ENCODE results near the gene RABGEF1.
"Not testable (repeated sequence)": the region's sequence is repeated elsewhere in the genome, so short reads cannot be mapped to it uniquely, and the experiment has no call there.

The RABGEF1 gene

DNA sequence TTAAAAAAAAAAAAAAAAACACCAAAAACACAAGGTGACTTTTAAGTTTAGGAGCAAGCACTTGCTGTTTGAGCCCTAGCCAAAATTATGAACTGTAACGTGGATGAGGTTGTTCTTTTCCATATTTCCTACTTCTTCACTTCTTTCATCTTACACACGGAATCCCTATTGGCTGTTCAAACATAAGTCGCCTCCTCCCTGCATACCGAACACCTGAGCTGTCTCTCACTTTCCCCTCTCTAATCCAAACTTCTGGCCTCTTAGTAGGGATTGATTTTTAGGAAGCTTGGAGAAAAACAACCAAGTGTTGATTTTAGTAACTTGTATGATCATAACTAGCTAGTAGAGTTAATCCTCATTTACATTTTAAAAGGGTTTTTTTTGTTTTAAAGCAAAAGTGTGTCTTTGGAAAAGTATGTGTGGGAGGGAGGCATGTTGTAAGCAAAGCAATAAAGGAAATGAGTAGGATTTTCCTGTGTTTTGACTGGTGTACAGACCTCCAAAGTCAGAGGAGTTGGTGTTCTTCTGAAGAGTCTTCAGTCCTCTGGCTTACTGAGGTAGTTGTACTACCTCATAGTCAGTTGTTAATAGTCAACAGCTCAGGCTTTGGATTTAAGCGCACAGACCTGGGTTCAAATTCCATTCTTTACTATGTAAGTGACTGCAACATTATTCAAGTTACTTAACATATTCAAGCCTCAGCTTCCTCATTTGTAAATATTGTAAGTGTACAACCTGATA, 39.3 kb downstream of the RABGEF1 start:
- no peak for TF ChIP-seq CTCF (IDR thresholded peaks at IDR 0.05; ENCODE audit: extremely low read depth, missing control alignments)
- DNase-seq (ENCODE audit: low spot score), result no peak

DNA sequence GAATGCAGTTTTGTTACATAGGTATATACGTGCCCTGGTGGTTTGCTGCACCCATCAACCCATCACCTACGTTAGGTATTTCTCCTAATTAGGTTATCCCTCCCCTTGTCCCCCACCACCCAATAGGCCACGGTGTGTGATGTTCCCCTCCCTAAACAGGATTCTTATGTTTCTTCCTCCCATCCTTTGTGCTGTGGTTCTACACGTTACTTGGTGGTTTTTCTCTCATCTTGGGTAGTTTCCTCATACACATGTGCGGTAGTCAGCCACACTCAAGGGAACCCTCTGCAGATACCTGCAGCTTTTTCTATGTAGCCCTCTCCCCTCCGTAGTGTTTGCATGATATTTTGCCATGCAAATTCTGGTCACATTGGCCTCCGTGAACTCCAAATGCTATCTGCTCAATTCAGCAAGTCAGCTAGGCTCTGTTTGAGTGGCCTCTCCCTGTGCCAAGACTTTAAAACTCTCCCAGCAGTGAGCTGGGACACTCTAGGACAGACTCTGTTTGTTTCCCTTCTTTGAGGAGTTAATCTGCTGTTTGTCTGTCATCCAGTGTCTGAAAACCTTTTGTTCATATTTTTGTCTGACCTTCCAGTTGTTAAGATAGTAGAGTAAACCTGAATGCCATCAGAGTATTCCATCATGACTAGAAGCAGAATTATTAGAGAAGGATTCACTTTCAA, 41.0 kb downstream of the RABGEF1 start:
- DNase-seq (ENCODE audit: low spot score), result no peak
- TF ChIP-seq CTCF (IDR thresholded peaks at IDR 0.05; ENCODE audit: extremely low read depth, missing control alignments), result no peak

DNA sequence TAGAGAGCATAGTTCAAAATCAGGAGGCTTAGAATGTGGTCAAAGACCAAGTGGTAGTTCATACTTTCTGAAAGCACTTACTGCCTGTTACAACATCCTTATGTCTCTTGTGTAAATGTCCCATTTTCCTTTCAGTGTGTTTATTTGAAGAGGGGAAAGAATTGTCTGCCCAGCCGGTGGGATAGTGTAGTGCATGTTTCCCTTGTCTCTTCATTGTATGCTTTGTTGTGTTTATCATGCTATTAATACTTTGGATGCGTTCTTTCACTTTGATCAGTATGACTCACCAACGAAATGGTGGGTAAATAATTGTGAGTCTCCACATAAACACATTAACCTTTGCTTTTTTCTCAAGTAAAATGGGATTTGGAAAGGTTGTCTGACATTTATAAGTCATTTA, 42.3 kb downstream of the RABGEF1 start:
- not testable (repeated sequence) for DNase-seq (ENCODE audit: low spot score)

DNA sequence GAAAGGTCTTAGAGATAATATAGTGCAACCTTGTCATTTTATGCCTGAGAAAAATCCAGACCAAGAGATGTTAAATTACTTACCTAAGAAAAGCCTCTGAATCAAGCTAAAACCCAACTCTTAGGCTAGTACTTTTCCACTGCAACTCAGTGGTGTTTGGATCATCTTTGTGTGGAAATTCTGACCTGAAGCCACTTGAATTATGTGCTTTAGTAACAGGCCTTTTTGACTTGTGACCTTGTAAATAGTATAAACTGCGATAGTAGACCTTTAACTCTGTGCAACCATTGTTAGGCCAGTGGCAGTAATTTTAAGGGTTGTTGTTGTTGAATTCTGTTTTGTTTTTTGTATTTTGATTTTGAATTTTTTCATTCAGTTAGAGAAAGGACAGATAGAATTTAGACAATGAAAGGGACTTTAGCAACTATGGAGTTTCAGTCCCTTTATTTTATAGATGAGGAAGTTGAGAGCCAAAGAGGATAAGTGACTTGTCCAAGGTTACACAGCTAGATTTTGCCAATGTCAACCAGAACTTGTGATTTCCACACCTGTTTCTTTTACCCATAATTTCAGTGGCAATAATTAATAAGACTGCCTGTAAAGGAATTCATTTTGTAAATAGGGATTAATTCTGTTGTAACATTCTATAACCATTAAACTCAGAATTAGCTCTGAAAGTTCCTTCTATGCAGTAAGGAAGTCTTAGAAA, 43.5 kb downstream of the RABGEF1 start:
- DNase-seq (ENCODE audit: low spot score), result not testable (repeated sequence)

- DNase-seq (ENCODE audit: low spot score), result no peak
- TF ChIP-seq CTCF (IDR thresholded peaks at IDR 0.05; ENCODE audit: extremely low read depth, missing control alignments), result no peak
Measured at GRCh38 chr7:66790196-66790595, 49.7 kb downstream of the RABGEF1 start.

GRCh38 chr7:66790725-66791124, 50.2 kb downstream of the RABGEF1 start:
- no peak for TF ChIP-seq CTCF (IDR thresholded peaks at IDR 0.05; ENCODE audit: extremely low read depth, missing control alignments)
- DNase-seq (ENCODE audit: low spot score), result no peak

- DNase-seq (ENCODE audit: low spot score), result no peak
- TF ChIP-seq CTCF (IDR thresholded peaks at IDR 0.05; ENCODE audit: extremely low read depth, missing control alignments), result no peak
Measured at GRCh38 chr7:66800591-66800990, 60.1 kb downstream of the RABGEF1 start.

GRCh38 chr7:66804001-66804400, 63.5 kb downstream of the RABGEF1 start:
- no peak for DNase-seq (ENCODE audit: low spot score)
- TF ChIP-seq CTCF (IDR thresholded peaks at IDR 0.05; ENCODE audit: extremely low read depth, missing control alignments), result no peak
